Glutamatergic neuron (in vitro differentiated cells): ENCODE measurements around the gene PFN3. TPM values are rescaled to one million over a fixed set of nuclear protein-coding genes. Genes with fewer than 3 reads are reported as not detected.

Source experiments
- DNase-seq: peaks from one replicate; pipeline ENCODE4 v3.0.0; 2022
- H3K27ac Mint-ChIP-seq: one replicate; pipeline ENCODE4 v1.8.0; 2020; ENCODE audit warnings: mild to moderate bottlenecking, mixed read lengths, inconsistent platforms; ENCODE audit not compliant: unreplicated experiment
- H3K27me3 Mint-ChIP-seq: one replicate; pipeline ENCODE4 v1.8.0; 2020; ENCODE audit warnings: mild to moderate bottlenecking, moderate library complexity, mixed read lengths, inconsistent platforms; ENCODE audit not compliant: unreplicated experiment
- H3K36me3 Mint-ChIP-seq: one replicate; pipeline ENCODE4 v1.8.0; 2020; ENCODE audit warnings: mild to moderate bottlenecking, mixed read lengths, inconsistent platforms; ENCODE audit not compliant: unreplicated experiment
- H3K4me1 Mint-ChIP-seq: one replicate; pipeline ENCODE4 v1.8.0; 2020; ENCODE audit warnings: mild to moderate bottlenecking, low read depth, mixed read lengths, inconsistent platforms; ENCODE audit not compliant: unreplicated experiment
- H3K4me3 Mint-ChIP-seq: one replicate; pipeline ENCODE4 v1.8.0; 2020; ENCODE audit warnings: mild to moderate bottlenecking, mixed read lengths, inconsistent platforms; ENCODE audit not compliant: unreplicated experiment
- H3K9me3 Mint-ChIP-seq: one replicate; pipeline ENCODE4 v1.8.0; 2020; ENCODE audit warnings: mild to moderate bottlenecking, moderate library complexity, mixed read lengths, inconsistent platforms; ENCODE audit not compliant: unreplicated experiment
- CTCF ChIP-seq: fragments of 200-600 bp; sonication (generic); IDR thresholded peaks from one replicate; pipeline ENCODE4 v1.5.0; 2021; ENCODE audit not compliant: partially characterized antibody, unreplicated experiment
- total RNA-seq: library from RNA; stranded (reverse); fragmentation: NEBNext Ultra II Directional; extraction: Animal tissue kit (Norgen Biotek cat#: 25700); gene quantifications from one replicate; pipeline ENCODE4 v1.2.1, GENCODE V29; 2021; ENCODE audit not compliant: unreplicated experiment

PFN3 gene
- total RNA-seq, 1 donor from 2014 or later = not detected

GRCh38 chr5:177353093-177353492, 47.4 kb downstream of the PFN3 start:
- Mint-ChIP-seq H3K36me3 (no peaks in the 10 kb centered on the region), H3K4me1 (peaks cover 10% of the 10 kb centered on the region), H3K27me3 (peaks cover 4% of the 10 kb centered on the region), H3K4me3 (no peak overlapping the region), H3K9me3 (peaks cover 8% of the 10 kb centered on the region), H3K27ac (no peak overlapping the region)
- DNase-seq = no peak
- no peak for TF ChIP-seq CTCF

GRCh38 chr5:177351392-177352329, 48.8 kb downstream of the PFN3 start, which contains the start of gene LMAN2:
Gene LMAN2, minus strand, starts transcription at chr5:177351668. Its CDS starts 21 bp downstream, at chr5:177351647.
- peak within 1 kb of the TSS; percentile 97 for H3K4me3 Mint-ChIP-seq
- H3K36me3 Mint-ChIP-seq = no peaks in the 10 kb centered on the region
- no peak for TF ChIP-seq CTCF
- peak within 1 kb of the TSS; percentile 98 for H3K27ac Mint-ChIP-seq
- peaks cover 2% of the 10 kb centered on the region for H3K27me3 Mint-ChIP-seq
- H3K9me3 Mint-ChIP-seq = peaks cover 5% of the 10 kb centered on the region
- DNase-seq = peak; percentile 87
- peaks cover 10% of the 10 kb centered on the region for H3K4me1 Mint-ChIP-seq

- Mint-ChIP-seq H3K9me3 (peaks cover 5% of the 10 kb centered on the region), H3K36me3 (no peaks in the 10 kb centered on the region), H3K4me3 (peak overlapping the region; percentile 97), H3K27ac (peak overlapping the region; percentile 98), H3K27me3 (peaks cover 2% of the 10 kb centered on the region), H3K4me1 (peaks cover 10% of the 10 kb centered on the region)
- no peak for DNase-seq
- TF ChIP-seq CTCF = no peak
These were observed 49.6 kb downstream of the PFN3 start for GRCh38 chr5:177350776-177351391.

Other genes with a start within 250 kb of the PFN3 start
- 13.5 TPM for gene RAB24, start 96.9 kb downstream of the PFN3 start, total RNA-seq
- 88.2 TPM for gene PRELID1, start 96.9 kb downstream of the PFN3 start, total RNA-seq
- 17.3 TPM for gene MXD3, start 88.8 kb downstream of the PFN3 start, total RNA-seq
- gene LMAN2, start 49.0 kb downstream of the PFN3 start, total RNA-seq = 75.6 TPM
- 15.9 TPM for gene RGS14, start 42.7 kb downstream of the PFN3 start, total RNA-seq
- gene SLC34A1, start 16.2 kb downstream of the PFN3 start, total RNA-seq = not detected
- 5.4 TPM for gene F12, start 8.9 kb upstream of the PFN3 start, total RNA-seq
- 43.9 TPM for gene GRK6, start 26.0 kb upstream of the PFN3 start, total RNA-seq
- 4.1 TPM for gene PRR7, start 46.2 kb upstream of the PFN3 start, total RNA-seq
- 1,261 TPM for gene DBN1, start 73.0 kb upstream of the PFN3 start, total RNA-seq
- 430 TPM for gene PDLIM7, start 96.9 kb upstream of the PFN3 start, total RNA-seq
- 29.2 TPM for gene DOK3, start 109.2 kb upstream of the PFN3 start, total RNA-seq
- gene DDX41, start 116.3 kb upstream of the PFN3 start, total RNA-seq = 125 TPM
- 227 TPM for gene FAM193B, start 153.9 kb upstream of the PFN3 start, total RNA-seq
- 94.6 TPM for gene TMED9, start 191.5 kb upstream of the PFN3 start, total RNA-seq
- 29.3 TPM for gene B4GALT7, start 199.5 kb upstream of the PFN3 start, total RNA-seq